CD14-positive monocyte (primary cell): Measurements from ENCODE around the gene POLA1. TPM values are rescaled to one million over a fixed set of nuclear protein-coding genes. Genes with fewer than 3 reads are reported as not detected.

Experiments used
- DNase-seq, 3 donors: peaks; one replicate each; pipeline ENCODE4 v3.0.0-alpha.2; 2011 to 2022
- H2AFZ ChIP-seq: 2 replicates; pipeline ENCODE4 v1.6.0; 2012; ENCODE audit warnings: mild to moderate bottlenecking, low read depth, low read length, inconsistent platforms; ENCODE audit not compliant: insufficient read depth, poor library complexity, severe bottlenecking
- H3K27ac ChIP-seq, 2 donors: 1 replicate in 1 of 2; 2 replicates in 1 of 2; pipeline ENCODE4 v1.5.1; 2012 to 2013; ENCODE audit warnings: low read length in 2 of 2, control low read depth in 1 of 2, inconsistent platforms in 1 of 2, low read depth in 1 of 2, mild to moderate bottlenecking in 1 of 2
- H3K27me3 ChIP-seq, 2 donors: one replicate each; pipeline versions ENCODE4 v1.6.0 to v1.6.1; 2011 to 2013; ENCODE audit warnings: low read length in 2 of 2; ENCODE audit not compliant: control insufficient read depth in 2 of 2, insufficient read depth in 2 of 2
- H3K36me3 ChIP-seq, 2 donors: replicated peaks in 1 of 2; 1 replicate in 1 of 2; 2 replicates in 1 of 2; pipeline versions ENCODE4 v1.5.1 to v1.6.1; 2012 to 2013; ENCODE audit warnings: low read length in 2 of 2, control low read depth in 1 of 2, inconsistent platforms in 1 of 2, mild to moderate bottlenecking in 1 of 2; ENCODE audit not compliant: insufficient read depth in 2 of 2, control insufficient read depth in 1 of 2
- H3K4me1 ChIP-seq, 2 donors: 1 replicate in 1 of 2; 2 replicates in 1 of 2; pipeline versions ENCODE4 v1.5.1 to v1.6.1; 2012 to 2013; ENCODE audit warnings: low read length in 2 of 2, control low read depth in 1 of 2, inconsistent platforms in 1 of 2, mild to moderate bottlenecking in 1 of 2, moderate library complexity in 1 of 2; ENCODE audit not compliant: insufficient read depth in 2 of 2, control insufficient read depth in 1 of 2
- H3K4me2 ChIP-seq: replicated peaks from 2 replicates; pipeline ENCODE3; 2012; ENCODE audit warnings: low read length, moderate library complexity, mild to moderate bottlenecking; ENCODE audit not compliant: poor library complexity, severe bottlenecking; ENCODE audit errors: extremely low read depth
- H3K4me3 ChIP-seq, 3 experiments: fragments of 200-600 bp in 1 of 3; sonication (generic) in 1 of 3; replicated peaks in 1 of 3; 1 replicate in 2 of 3; 2 replicates in 1 of 3; pipeline ENCODE4 v1.5.1; 2011 to 2013; ENCODE audit warnings: low read length in 3 of 3, mild to moderate bottlenecking in 3 of 3, control low read depth in 2 of 3, low read depth in 2 of 3, inconsistent platforms in 1 of 3, moderate library complexity in 1 of 3
- H3K79me2 ChIP-seq: 2 replicates; pipeline ENCODE4 v1.6.0; 2012; ENCODE audit warnings: mild to moderate bottlenecking, control low read depth, inconsistent platforms, low read length, moderate library complexity; ENCODE audit not compliant: insufficient read depth
- H3K9ac ChIP-seq: 2 replicates; pipeline ENCODE4 v1.6.0; 2017; ENCODE audit warnings: low read length, mild to moderate bottlenecking; ENCODE audit not compliant: insufficient read depth, poor library complexity, severe bottlenecking
- H3K9me3 ChIP-seq, 2 donors: replicated peaks in 1 of 2; 1 replicate in 1 of 2; 2 replicates in 1 of 2; pipeline versions ENCODE4 v1.5.1 to v1.6.1; 2012 to 2013; ENCODE audit warnings: low read length in 2 of 2, control low read depth in 1 of 2; ENCODE audit not compliant: control insufficient read depth in 1 of 2, insufficient read depth in 1 of 2
- H4K20me1 ChIP-seq: 2 replicates; pipeline ENCODE4 v1.6.0; 2012; ENCODE audit warnings: mild to moderate bottlenecking, low read length, control low read depth, moderate library complexity; ENCODE audit not compliant: insufficient read depth
- H3K27ac Mint-ChIP-seq, 7 donors: one replicate each; pipeline ENCODE4 v1.8.0; 2020; ENCODE audit warnings: mild to moderate bottlenecking in 7 of 7, mixed read lengths in 7 of 7, moderate library complexity in 6 of 7, inconsistent platforms in 2 of 7
- H3K27me3 Mint-ChIP-seq, 3 donors: one replicate each; pipeline ENCODE4 v1.8.0; 2021 to 2022; ENCODE audit warnings: low read depth in 3 of 3, mild to moderate bottlenecking in 3 of 3, mixed read lengths in 3 of 3, moderate library complexity in 3 of 3, inconsistent platforms in 1 of 3
- H3K36me3 Mint-ChIP-seq, 2 donors: one replicate each; pipeline ENCODE4 v1.8.0; 2020; ENCODE audit warnings: mixed read lengths in 2 of 2, inconsistent platforms in 1 of 2, mild to moderate bottlenecking in 1 of 2
- H3K4me1 Mint-ChIP-seq: one replicate; pipeline ENCODE4 v1.8.0; 2020; ENCODE audit warnings: mild to moderate bottlenecking, mixed read lengths
- H3K4me3 Mint-ChIP-seq, 2 donors: one replicate each; pipeline ENCODE4 v1.8.0; 2020; ENCODE audit warnings: mild to moderate bottlenecking in 2 of 2, mixed read lengths in 2 of 2, moderate library complexity in 1 of 2
- H3K9me3 Mint-ChIP-seq, 7 donors: one replicate each; pipeline ENCODE4 v1.8.0; 2020 to 2022; ENCODE audit warnings: mixed read lengths in 7 of 7, mild to moderate bottlenecking in 6 of 7, moderate library complexity in 6 of 7, inconsistent platforms in 2 of 7
- CTCF ChIP-seq: fragments of 200-600 bp; IDR thresholded peaks from one replicate; pipeline ENCODE4 v1.8.0; 2022; ENCODE audit warnings: antibody characterized with exemption, mild to moderate bottlenecking
- WGBS: methylation state at CpG from one replicate; pipeline ENCODE4 v1.1.5; 2013; ENCODE audit warnings: missing lambda C conversion rate; ENCODE audit not compliant: insufficient coverage; 5-methylcytosine and 5-hydroxymethylcytosine counted together
- intact Hi-C, 2 donors: fragments of 100-400 bp; cut with micrococcal nuclease; formaldehyde crosslinking; loops; one replicate each; pipeline versions ENCODE4 v1.15.0 to v1.15.1; 2023
- polyA plus RNA-seq, 3 donors: library from polyadenylated mRNA; depleted of rRNA in 1 of 3; unstranded in 2 of 3; stranded (reverse) in 1 of 3; fragments of 300-500 nt in 2 of 3; fragments of >200 nt in 1 of 3; fragmentation: Illumina TruSeq in 2 of 3; gene quantifications; 1 replicate in 2 of 3; 2 replicates in 1 of 3; pipeline ENCODE4 v1.2.3, GENCODE V29; 2012 to 2021

POLA1 gene
- polyA plus RNA-seq, 3 donors, result 1.2 to 1.4 (median 1.3) TPM

- H3K27me3 Mint-ChIP-seq, result peaks cover 0 to 1% (median 0%) of the 10 kb centered on the region in 3 donors
- H3K4me2 ChIP-seq, result no peak overlapping the region
- H3K9ac ChIP-seq, result no peak overlapping the region
- no peak overlapping the region for H3K27ac Mint-ChIP-seq
- no peaks in the 10 kb centered on the region for H3K79me2 ChIP-seq
- H3K27ac ChIP-seq, result no peak overlapping the region
- no peaks in the 10 kb centered on the region for H3K9me3 ChIP-seq
- no peaks in the 10 kb centered on the region for H4K20me1 ChIP-seq
- no peaks in the 10 kb centered on the region for H3K4me1 Mint-ChIP-seq
- intact Hi-C loops, result no loop called here
- H3K4me3 ChIP-seq, result no peak overlapping the region
- TF ChIP-seq CTCF, result no peak
- H3K4me1 ChIP-seq, result no peaks in the 10 kb centered on the region
- peaks cover 0 to 3% of the 10 kb centered on the region in 2 donors for H3K36me3 Mint-ChIP-seq
- no peak overlapping the region for H2AFZ ChIP-seq
- H3K27me3 ChIP-seq, result no peaks in the 10 kb centered on the region
- no peaks in the 10 kb centered on the region for H3K36me3 ChIP-seq
- H3K4me3 Mint-ChIP-seq, result no peak overlapping the region
- no peak for DNase-seq
- H3K9me3 Mint-ChIP-seq, result peaks cover 0 to 6% (median 0%) of the 10 kb centered on the region in 7 donors
- no CpG with 5 or more reads among the region's 1 CpG for WGBS
These were observed 271.7 kb downstream of the POLA1 start for GRCh38 chrX:24965372-24965771.

- no peak for DNase-seq
- Histone ChIP-seq H3K9ac (no peak overlapping the region), H3K4me3 (no peak overlapping the region), H3K27ac (no peak overlapping the region), H2AFZ (no peak overlapping the region), H3K4me2 (no peak overlapping the region), H3K79me2 (no peaks in the 10 kb centered on the region), H3K27me3 (no peaks in the 10 kb centered on the region), H3K9me3 (no peaks in the 10 kb centered on the region), H3K36me3 (no peaks in the 10 kb centered on the region), H3K4me1 (no peaks in the 10 kb centered on the region), H4K20me1 (no peaks in the 10 kb centered on the region)
- Mint-ChIP-seq H3K4me3 (no peak overlapping the region), H3K36me3 (peaks cover 0 to 3% of the 10 kb centered on the region in 2 donors), H3K9me3 (peaks cover 0 to 9% (median 0%) of the 10 kb centered on the region in 7 donors), H3K4me1 (no peaks in the 10 kb centered on the region), H3K27me3 (peaks cover 0 to 1% (median 0%) of the 10 kb centered on the region in 3 donors), H3K27ac (no peak overlapping the region)
- no peak for TF ChIP-seq CTCF
- no CpG with 5 or more reads among the region's 5 CpGs for WGBS
- intact Hi-C loops, result no loop called here
These were observed 276.1 kb downstream of the POLA1 start for GRCh38 chrX:24969812-24970211.
